WTC11 (cell line): ENCODE measurements around the gene SORCS1. TPM values are rescaled to one million over a fixed set of nuclear protein-coding genes. Genes with fewer than 3 reads are reported as not detected.

Source experiments
- ATAC-seq: fragments of 200-7000 bp; cut with Tn5 transposase; 2 replicates; pipeline ENCODE4 v1.10.0; 2021; ENCODE audit warnings: mild to moderate bottlenecking, moderate library complexity
- CTCF ChIA-PET: fragments of 300-600 bp; sonication (Branson Sonifier 250); formaldehyde crosslinking; loops from one replicate; lab custom pipeline; 2021; ENCODE audit warnings: antibody characterized with exemption; lab: Charles Lee
- POLR2A ChIA-PET: fragments of 350-600 bp; sonication (Branson Sonifier 250); formaldehyde crosslinking; loops from one replicate; lab custom pipeline; 2021; ENCODE audit warnings: antibody characterized with exemption; lab: Charles Lee
- DNase-seq: peaks from one replicate; pipeline ENCODE4 v3.0.0; 2021; ENCODE audit warnings: low spot score
- H3K27ac Mint-ChIP-seq: 2 replicates; pipeline ENCODE4 v1.8.0; 2021; ENCODE audit warnings: mixed read lengths
- H3K27me3 Mint-ChIP-seq: 2 replicates; pipeline ENCODE4 v1.8.0; 2021; ENCODE audit warnings: low read depth, mild to moderate bottlenecking, moderate library complexity, mixed read lengths
- H3K36me3 Mint-ChIP-seq: 2 replicates; pipeline ENCODE4 v1.8.0; 2021; ENCODE audit warnings: mixed read lengths
- H3K4me1 Mint-ChIP-seq: 2 replicates; pipeline ENCODE4 v1.8.0; 2022; ENCODE audit warnings: mixed read lengths
- H3K4me3 Mint-ChIP-seq: 2 replicates; pipeline ENCODE4 v1.8.0; 2021; ENCODE audit warnings: mild to moderate bottlenecking, moderate library complexity, mixed read lengths
- H3K9me3 Mint-ChIP-seq: 2 replicates; pipeline ENCODE4 v1.8.0; 2021; ENCODE audit warnings: mixed read lengths
- ATF6 ChIP-seq: sonication (generic); formaldehyde crosslinking; IDR thresholded peaks from 2 replicates; pipeline ENCODE4 v1.8.1; 2023; ENCODE audit warnings: mild to moderate bottlenecking, missing genetic modification reagents
- ETV6 ChIP-seq: sonication (generic); formaldehyde crosslinking; IDR thresholded peaks from 2 replicates; pipeline ENCODE4 v1.8.1; 2022; ENCODE audit warnings: mild to moderate bottlenecking, missing genetic modification reagents
- FOXK1 ChIP-seq: sonication (generic); formaldehyde crosslinking; IDR thresholded peaks from 2 replicates; pipeline ENCODE4 v1.8.0; 2022; ENCODE audit warnings: mild to moderate bottlenecking, moderate library complexity, missing genetic modification reagents
- GTF2I ChIP-seq: fragments of 250-450 bp; sonication (Bioruptor Pico); conservative IDR thresholded peaks from 2 replicates; pipeline ENCODE4 v1.4.0; 2021; ENCODE audit warnings: mild to moderate bottlenecking
- KAT7 ChIP-seq: sonication (generic); formaldehyde crosslinking; IDR thresholded peaks from 2 replicates; pipeline ENCODE4 v1.8.1; 2023; ENCODE audit warnings: missing genetic modification reagents, mild to moderate bottlenecking, borderline replicate concordance
- MYBL2 ChIP-seq: sonication (generic); formaldehyde crosslinking; IDR thresholded peaks from 2 replicates; pipeline ENCODE4 v1.8.1; 2023; ENCODE audit warnings: mild to moderate bottlenecking, moderate library complexity, missing genetic modification reagents
- NFE2L1 ChIP-seq: sonication (generic); formaldehyde crosslinking; IDR thresholded peaks from 2 replicates; pipeline ENCODE4 v1.8.1; 2023; ENCODE audit warnings: missing genetic modification reagents
- NR1H2 ChIP-seq: sonication (generic); formaldehyde crosslinking; IDR thresholded peaks from 2 replicates; pipeline ENCODE4 v1.9.0; 2021; ENCODE audit warnings: mild to moderate bottlenecking, moderate library complexity, missing genetic modification reagents
- SMAD3 ChIP-seq: sonication (generic); formaldehyde crosslinking; IDR thresholded peaks from 2 replicates; pipeline ENCODE4 v1.8.0; 2022; ENCODE audit warnings: missing genetic modification reagents, mild to moderate bottlenecking, borderline replicate concordance
- ZBTB21 ChIP-seq: sonication (generic); formaldehyde crosslinking; IDR thresholded peaks from 2 replicates; pipeline ENCODE4 v1.8.1; 2023; ENCODE audit warnings: mild to moderate bottlenecking, missing genetic modification reagents, borderline replicate concordance
- total RNA-seq: library from RNA; stranded (reverse); gene quantifications from 3 replicates; pipeline ENCODE4 v1.2.3, GENCODE V29; 2021
- TF ChIP-seq, protein P1 (sequence below): sonication (generic); formaldehyde crosslinking; IDR thresholded peaks from 2 replicates; pipeline ENCODE4 v1.8.0; 2023; ENCODE audit warnings: missing genetic modification reagents
- TF ChIP-seq, protein P2 (sequence below): sonication (generic); formaldehyde crosslinking; IDR thresholded peaks from 2 replicates; pipeline ENCODE4 v1.8.1; 2023; ENCODE audit warnings: mild to moderate bottlenecking, moderate library complexity, missing genetic modification reagents
- TF ChIP-seq, protein P3 (sequence below): sonication (generic); formaldehyde crosslinking; IDR thresholded peaks from 2 replicates; pipeline ENCODE4 v1.8.1; 2022; ENCODE audit warnings: missing genetic modification reagents, borderline replicate concordance

Gene SORCS1
- total RNA-seq, 1 experiment from 2014 or later: 3.3 TPM

- no peak overlapping the region for H3K4me3 Mint-ChIP-seq
- no peaks in the 10 kb centered on the region for H3K27me3 Mint-ChIP-seq
- H3K36me3 Mint-ChIP-seq: no peaks in the 10 kb centered on the region
- ATAC-seq: no peak
- TF ChIP-seq ATF6 (no peak), SMAD3 (CRISPR knock-in tag) (no peak), ZBTB21 (no peak), ETV6 (CRISPR knock-in tag) (no peak)
- no peak for DNase-seq
- no peaks in the 10 kb centered on the region for H3K9me3 Mint-ChIP-seq
- CTCF ChIA-PET: no interaction called here
- POLR2A ChIA-PET: no interaction called here
- peaks cover 32% of the 10 kb centered on the region for H3K4me1 Mint-ChIP-seq
- H3K27ac Mint-ChIP-seq: no peak overlapping the region
Measured at GRCh38 chr10:106982268-106982667, 182.2 kb downstream of the SORCS1 start.

DNA sequence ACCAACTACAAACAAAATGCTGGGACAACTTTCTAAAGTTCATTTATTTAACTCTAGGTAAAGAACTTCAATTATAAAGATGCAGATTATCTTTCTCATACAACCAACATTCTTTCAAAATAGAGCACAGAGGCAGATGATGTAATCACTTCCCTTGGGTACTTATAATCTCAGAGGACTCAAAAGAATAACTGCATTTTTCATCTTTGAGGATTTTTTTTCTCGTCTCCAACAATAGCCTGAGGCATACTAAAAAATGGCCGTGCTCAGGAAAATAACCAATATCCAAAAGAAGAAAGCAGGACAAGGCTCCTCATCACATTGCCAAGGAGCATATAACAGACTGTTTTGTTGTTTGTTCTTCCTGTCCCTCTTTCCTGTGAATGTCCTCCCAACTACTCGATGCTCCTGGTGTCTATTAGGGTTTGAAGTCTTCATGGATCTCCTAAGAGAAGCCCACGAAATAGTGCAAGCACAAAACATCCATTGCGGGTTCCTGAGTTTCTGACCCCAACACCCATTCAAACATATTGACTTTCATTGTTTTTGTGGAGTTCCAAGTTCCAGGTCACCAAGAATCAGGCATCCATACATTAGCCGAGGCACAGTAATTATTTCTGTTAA, 182.9 kb downstream of the SORCS1 start:
- Mint-ChIP-seq H3K27ac (peak overlapping the region; percentile 68; the same call in 1 of the 2 replicates), H3K4me1 (peaks cover 32% of the 10 kb centered on the region), H3K4me3 (no peak overlapping the region), H3K9me3 (no peaks in the 10 kb centered on the region)
- POLR2A ChIA-PET: no interaction called here
- CTCF ChIA-PET: interaction anchor here (1.0 to 1.1 kb wide), 2 partner anchors 115 to 117 kb away, joined by 3 to 5 read pairs; no protein-coding TSS in a partner anchor
- ATAC-seq: no peak
- no peak for TF ChIP-seq KAT7 (CRISPR knock-in tag)
- TF ChIP-seq, protein P1, sequence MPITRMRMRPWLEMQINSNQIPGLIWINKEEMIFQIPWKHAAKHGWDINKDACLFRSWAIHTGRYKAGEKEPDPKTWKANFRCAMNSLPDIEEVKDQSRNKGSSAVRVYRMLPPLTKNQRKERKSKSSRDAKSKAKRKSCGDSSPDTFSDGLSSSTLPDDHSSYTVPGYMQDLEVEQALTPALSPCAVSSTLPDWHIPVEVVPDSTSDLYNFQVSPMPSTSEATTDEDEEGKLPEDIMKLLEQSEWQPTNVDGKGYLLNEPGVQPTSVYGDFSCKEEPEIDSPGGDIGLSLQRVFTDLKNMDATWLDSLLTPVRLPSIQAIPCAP (CRISPR knock-in tag): no peak
- TF ChIP-seq, all 79 proteins: peak for 0
- Mint-ChIP-seq H3K27me3 (no peaks in the 10 kb centered on the region; the same call in 1 of the 2 replicates), H3K36me3 (no peaks in the 10 kb centered on the region)
- DNase-seq: no peak

- peak overlapping the region; percentile 68; the same call in 1 of the 2 replicates for H3K27ac Mint-ChIP-seq
- no peak for DNase-seq
- ATAC-seq: no peak; the same call in 1 of the 2 replicates
- TF ChIP-seq, protein P2, sequence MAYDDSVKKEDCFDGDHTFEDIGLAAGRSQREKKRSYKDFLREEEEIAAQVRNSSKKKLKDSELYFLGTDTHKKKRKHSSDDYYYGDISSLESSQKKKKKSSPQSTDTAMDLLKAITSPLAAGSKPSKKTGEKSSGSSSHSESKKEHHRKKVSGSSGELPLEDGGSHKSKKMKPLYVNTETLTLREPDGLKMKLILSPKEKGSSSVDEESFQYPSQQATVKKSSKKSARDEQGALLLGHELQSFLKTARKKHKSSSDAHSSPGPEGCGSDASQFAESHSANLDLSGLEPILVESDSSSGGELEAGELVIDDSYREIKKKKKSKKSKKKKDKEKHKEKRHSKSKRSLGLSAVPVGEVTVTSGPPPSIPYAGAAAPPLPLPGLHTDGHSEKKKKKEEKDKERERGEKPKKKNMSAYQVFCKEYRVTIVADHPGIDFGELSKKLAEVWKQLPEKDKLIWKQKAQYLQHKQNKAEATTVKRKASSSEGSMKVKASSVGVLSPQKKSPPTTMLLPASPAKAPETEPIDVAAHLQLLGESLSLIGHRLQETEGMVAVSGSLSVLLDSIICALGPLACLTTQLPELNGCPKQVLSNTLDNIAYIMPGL: no peak
- TF ChIP-seq NFE2L1: no peak
- no peak for TF ChIP-seq GTF2I (CRISPR knock-in tag)
- TF ChIP-seq NR1H2 (CRISPR knock-in tag): no peak
- TF ChIP-seq, protein P3, sequence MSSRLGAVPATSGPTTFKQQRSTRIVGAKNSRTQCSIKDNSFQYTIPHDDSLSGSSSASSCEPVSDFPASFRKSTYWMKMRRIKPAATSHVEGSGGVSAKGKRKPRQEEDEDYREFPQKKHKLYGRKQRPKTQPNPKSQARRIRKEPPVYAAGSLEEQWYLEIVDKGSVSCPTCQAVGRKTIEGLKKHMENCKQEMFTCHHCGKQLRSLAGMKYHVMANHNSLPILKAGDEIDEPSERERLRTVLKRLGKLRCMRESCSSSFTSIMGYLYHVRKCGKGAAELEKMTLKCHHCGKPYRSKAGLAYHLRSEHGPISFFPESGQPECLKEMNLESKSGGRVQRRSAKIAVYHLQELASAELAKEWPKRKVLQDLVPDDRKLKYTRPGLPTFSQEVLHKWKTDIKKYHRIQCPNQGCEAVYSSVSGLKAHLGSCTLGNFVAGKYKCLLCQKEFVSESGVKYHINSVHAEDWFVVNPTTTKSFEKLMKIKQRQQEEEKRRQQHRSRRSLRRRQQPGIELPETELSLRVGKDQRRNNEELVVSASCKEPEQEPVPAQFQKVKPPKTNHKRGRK (CRISPR knock-in tag): no peak
- no peak for TF ChIP-seq MYBL2 (CRISPR knock-in tag)
- TF ChIP-seq FOXK1 (CRISPR knock-in tag): no peak
- TF ChIP-seq, all 79 proteins: peak for 0
- POLR2A ChIA-PET: interaction anchor here (0.6 kb wide), 1 partner anchor 912 kb away, joined by 4 read pairs; no protein-coding TSS in a partner anchor
- Mint-ChIP-seq H3K36me3 (no peaks in the 10 kb centered on the region), H3K4me1 (peaks cover 32% of the 10 kb centered on the region), H3K9me3 (no peaks in the 10 kb centered on the region), H3K4me3 (no peak overlapping the region), H3K27me3 (no peaks in the 10 kb centered on the region; the same call in 1 of the 2 replicates)
- CTCF ChIA-PET: interaction anchor here (1.0 to 1.4 kb wide), 3 partner anchors 114 to 118 kb away, joined by 3 to 5 read pairs (median 3); no protein-coding TSS in a partner anchor
Measured at GRCh38 chr10:106980495-106981451, 183.7 kb downstream of the SORCS1 start.
